ENCODE measurements around the gene RALGAPA1. TPM values are rescaled to one million over a fixed set of nuclear protein-coding genes. Genes with fewer than 3 reads are reported as not detected.

RALGAPA1 gene
- total RNA-seq, 1 experiment from 2014 or later: 30.0 TPM

DNA sequence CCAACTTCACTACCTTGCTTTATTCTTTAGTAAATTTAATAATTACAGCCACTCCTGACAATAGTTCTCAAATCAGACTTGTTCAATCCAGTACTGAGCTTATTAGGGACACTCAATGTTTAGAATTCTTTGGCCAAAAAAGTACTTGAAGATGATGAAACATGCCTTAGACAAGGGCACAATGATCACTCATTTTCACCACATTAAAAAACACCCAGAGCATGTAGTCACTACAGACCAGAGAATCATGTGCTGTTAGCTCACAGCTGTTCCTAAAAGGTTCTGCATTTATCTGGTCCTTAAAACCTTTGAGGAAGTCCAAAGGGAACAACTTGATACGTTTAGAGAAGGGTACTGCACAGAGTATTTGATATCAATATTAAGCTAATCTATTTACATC, 176.4 kb downstream of the RALGAPA1 start:
- Histone ChIP-seq H3K4me2 (no peak overlapping the region), H3K4me3 (no peak overlapping the region), H3K9me3 (ENCODE audit: insufficient read depth, low read depth) (no peaks in the 10 kb centered on the region), H3K27ac (no peak overlapping the region), H4K20me1 (ENCODE audit: insufficient read depth) (no peaks in the 10 kb centered on the region), H3K79me2 (ENCODE audit: low read depth) (no peaks in the 10 kb centered on the region), H3K27me3 (ENCODE audit: insufficient read depth, low read depth) (no peaks in the 10 kb centered on the region), H2AFZ (no peak overlapping the region), H3K4me1 (replicated peaks; ENCODE audit: insufficient read depth) (no peaks in the 10 kb centered on the region), H3K9me2 (ENCODE audit: insufficient read depth) (no peaks in the 10 kb centered on the region), H3F3A (ENCODE audit: insufficient read depth, low read depth) (no peaks in the 10 kb centered on the region), H3K36me3 (ENCODE audit: low read depth) (no peaks in the 10 kb centered on the region)
- no TSS peak for BruUV-seq (replicated peaks)
- ChIA-PET POLR2A (ENCODE audit: unreplicated experiment) (interaction anchor here (0.6 kb wide), 1 partner anchor 333 kb away, joined by 3 read pairs; no protein-coding TSS in a partner anchor), CTCF (interaction anchor here (0.7 kb wide), 1 partner anchor 633 kb away, joined by 3 read pairs; no protein-coding TSS in a partner anchor)
- no peak for TF ChIP-seq EZH2 (IDR thresholded peaks at IDR 0.05; ENCODE audit: low read depth)
- TF ChIP-seq, protein P1, sequence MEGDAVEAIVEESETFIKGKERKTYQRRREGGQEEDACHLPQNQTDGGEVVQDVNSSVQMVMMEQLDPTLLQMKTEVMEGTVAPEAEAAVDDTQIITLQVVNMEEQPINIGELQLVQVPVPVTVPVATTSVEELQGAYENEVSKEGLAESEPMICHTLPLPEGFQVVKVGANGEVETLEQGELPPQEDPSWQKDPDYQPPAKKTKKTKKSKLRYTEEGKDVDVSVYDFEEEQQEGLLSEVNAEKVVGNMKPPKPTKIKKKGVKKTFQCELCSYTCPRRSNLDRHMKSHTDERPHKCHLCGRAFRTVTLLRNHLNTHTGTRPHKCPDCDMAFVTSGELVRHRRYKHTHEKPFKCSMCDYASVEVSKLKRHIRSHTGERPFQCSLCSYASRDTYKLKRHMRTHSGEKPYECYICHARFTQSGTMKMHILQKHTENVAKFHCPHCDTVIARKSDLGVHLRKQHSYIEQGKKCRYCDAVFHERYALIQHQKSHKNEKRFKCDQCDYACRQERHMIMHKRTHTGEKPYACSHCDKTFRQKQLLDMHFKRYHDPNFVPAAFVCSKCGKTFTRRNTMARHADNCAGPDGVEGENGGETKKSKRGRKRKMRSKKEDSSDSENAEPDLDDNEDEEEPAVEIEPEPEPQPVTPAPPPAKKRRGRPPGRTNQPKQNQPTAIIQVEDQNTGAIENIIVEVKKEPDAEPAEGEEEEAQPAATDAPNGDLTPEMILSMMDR (conservative IDR thresholded peaks at IDR 0.05): no peak
- DNase-seq: no peak
- intact Hi-C loops (cut with micrococcal nuclease; ENCODE audit: unreplicated experiment): no loop called here

DNA sequence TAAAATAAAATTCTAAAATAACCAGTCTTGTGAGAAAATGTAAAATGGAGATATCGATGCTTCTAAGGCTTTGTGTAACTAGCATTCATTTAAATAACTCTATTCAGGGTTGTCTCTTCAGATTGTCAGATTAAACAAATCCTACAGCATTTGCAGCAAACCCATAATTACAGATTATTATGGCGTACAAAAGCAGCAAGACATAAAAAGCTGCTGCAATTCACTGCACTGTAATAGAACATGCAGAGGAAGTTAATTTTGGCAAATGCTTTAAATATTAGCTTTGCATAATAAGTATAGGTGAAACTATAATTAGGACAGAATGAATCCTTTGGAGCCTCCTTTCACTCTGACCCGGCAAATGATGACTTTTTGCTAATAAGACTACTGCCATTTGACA, 176.8 kb downstream of the RALGAPA1 start:
- ChIA-PET CTCF (interaction anchor here (0.7 kb wide), 1 partner anchor 634 kb away, joined by 3 read pairs; no protein-coding TSS in a partner anchor), POLR2A (ENCODE audit: unreplicated experiment) (interaction anchor here (0.6 kb wide), 2 partner anchors 70 to 333 kb away, joined by 3 to 33 read pairs; no protein-coding TSS in a partner anchor)
- no peaks in the 10 kb centered on the region for H3K9me3 ChIP-seq (ENCODE audit: insufficient read depth, low read depth)
- no peaks in the 10 kb centered on the region for H3F3A ChIP-seq (ENCODE audit: insufficient read depth, low read depth)
- no peaks in the 10 kb centered on the region for H3K36me3 ChIP-seq (ENCODE audit: low read depth)
- no peak overlapping the region for H3K27ac ChIP-seq
- H2AFZ ChIP-seq: no peak overlapping the region
- H3K4me1 ChIP-seq (replicated peaks; ENCODE audit: insufficient read depth): no peaks in the 10 kb centered on the region
- intact Hi-C loops (cut with micrococcal nuclease; ENCODE audit: unreplicated experiment): no loop called here
- H3K4me3 ChIP-seq: no peak overlapping the region
- no peaks in the 10 kb centered on the region for H3K79me2 ChIP-seq (ENCODE audit: low read depth)
- BruUV-seq (replicated peaks): no TSS peak
- TF ChIP-seq EZH2 (IDR thresholded peaks at IDR 0.05; ENCODE audit: low read depth): no peak
- TF ChIP-seq, protein P1 (conservative IDR thresholded peaks at IDR 0.05): no peak
- no peaks in the 10 kb centered on the region for H3K27me3 ChIP-seq (ENCODE audit: insufficient read depth, low read depth)
- DNase-seq: no peak
- no peaks in the 10 kb centered on the region for H3K9me2 ChIP-seq (ENCODE audit: insufficient read depth)
- H3K4me2 ChIP-seq: no peak overlapping the region
- no peaks in the 10 kb centered on the region for H4K20me1 ChIP-seq (ENCODE audit: insufficient read depth)

DNA sequence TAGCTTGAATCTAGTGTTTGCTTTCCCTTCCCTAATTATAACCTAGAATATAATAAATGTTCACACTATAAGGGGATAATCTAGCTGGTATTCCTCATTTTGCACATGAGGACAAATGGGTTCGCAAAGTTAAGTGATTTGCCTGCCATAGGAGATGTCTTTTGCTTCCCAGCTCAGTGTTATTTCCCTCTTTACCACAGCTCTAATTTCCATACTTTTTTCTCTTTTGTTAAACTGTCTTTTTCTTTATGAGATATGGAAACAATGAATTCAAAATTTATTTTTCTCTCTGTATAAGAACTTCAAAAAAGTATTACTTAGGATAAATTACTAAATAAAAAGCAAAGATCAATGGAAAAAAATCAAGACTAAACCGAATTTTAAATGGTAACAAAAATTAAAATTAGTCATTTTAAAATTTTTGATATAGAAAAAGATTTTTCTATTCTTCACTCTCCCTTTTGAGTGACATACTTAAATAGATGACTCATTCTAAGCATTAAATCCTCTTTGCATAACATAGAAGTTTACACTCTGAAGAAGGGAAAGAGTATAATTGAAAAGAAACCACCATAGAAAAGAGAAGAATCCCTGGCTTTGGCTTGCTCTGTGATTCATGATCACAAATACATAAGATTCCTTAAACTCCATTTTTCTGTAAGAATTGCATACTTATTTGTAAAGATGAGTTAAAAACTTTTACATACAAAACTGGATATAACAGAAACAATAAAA, 177.9 kb downstream of the RALGAPA1 start:
- no peak overlapping the region for H3K4me2 ChIP-seq
- no TSS peak for BruUV-seq (replicated peaks)
- no peak overlapping the region for H3K4me3 ChIP-seq
- TF ChIP-seq, protein P1 (conservative IDR thresholded peaks at IDR 0.05): no peak
- no peak for TF ChIP-seq EZH2 (IDR thresholded peaks at IDR 0.05; ENCODE audit: low read depth)
- H3K9me3 ChIP-seq (ENCODE audit: insufficient read depth, low read depth): no peaks in the 10 kb centered on the region
- H3K79me2 ChIP-seq (ENCODE audit: low read depth): no peaks in the 10 kb centered on the region
- ChIA-PET POLR2A (ENCODE audit: unreplicated experiment) (no interaction called here), CTCF (no interaction called here)
- intact Hi-C loops (cut with micrococcal nuclease; ENCODE audit: unreplicated experiment): no loop called here
- no peaks in the 10 kb centered on the region for H4K20me1 ChIP-seq (ENCODE audit: insufficient read depth)
- H2AFZ ChIP-seq: no peak overlapping the region
- H3K27ac ChIP-seq: no peak overlapping the region
- no peaks in the 10 kb centered on the region for H3K27me3 ChIP-seq (ENCODE audit: insufficient read depth, low read depth)
- no peak for DNase-seq
- H3K9me2 ChIP-seq (ENCODE audit: insufficient read depth): no peaks in the 10 kb centered on the region
- no peaks in the 10 kb centered on the region for H3K4me1 ChIP-seq (replicated peaks; ENCODE audit: insufficient read depth)
- no peaks in the 10 kb centered on the region for H3K36me3 ChIP-seq (ENCODE audit: low read depth)
- no peaks in the 10 kb centered on the region for H3F3A ChIP-seq (ENCODE audit: insufficient read depth, low read depth)

All from PC-9 (cell line).